C4-2B (cell line): ENCODE measurements around the gene RPS3.

Source experiments
- ZFX ChIP-seq: fragments of 450-650 bp; IDR thresholded peaks from 2 replicates; pipeline ENCODE4 v1.6.1; 2017
- TF ChIP-seq, protein P1 (sequence below): fragments of 450-650 bp; conservative IDR thresholded peaks from 2 replicates; pipeline ENCODE4 v1.5.1; 2017; ENCODE audit warnings: mild to moderate bottlenecking

DNA sequence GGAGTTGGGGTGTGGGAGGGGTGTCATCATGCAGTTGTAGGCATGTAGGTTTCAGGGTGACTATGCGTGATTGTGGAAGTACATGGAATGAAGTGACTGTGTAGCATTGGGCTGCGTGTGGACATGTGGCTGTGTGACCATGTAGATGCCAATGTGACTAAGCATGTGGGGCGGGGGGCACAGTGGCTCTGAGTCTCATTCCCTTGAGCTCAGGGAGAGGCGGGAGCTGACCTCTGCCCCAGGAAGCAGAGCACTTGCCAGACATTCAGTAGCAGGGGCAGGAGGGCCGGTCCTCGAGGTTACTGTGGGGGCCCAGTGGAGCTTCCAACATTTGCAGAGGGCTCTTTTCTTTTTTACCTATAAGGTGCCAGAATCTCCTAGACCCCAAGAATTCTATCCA, 34.1 kb downstream of the RPS3 start:
- TF ChIP-seq, protein P1, sequence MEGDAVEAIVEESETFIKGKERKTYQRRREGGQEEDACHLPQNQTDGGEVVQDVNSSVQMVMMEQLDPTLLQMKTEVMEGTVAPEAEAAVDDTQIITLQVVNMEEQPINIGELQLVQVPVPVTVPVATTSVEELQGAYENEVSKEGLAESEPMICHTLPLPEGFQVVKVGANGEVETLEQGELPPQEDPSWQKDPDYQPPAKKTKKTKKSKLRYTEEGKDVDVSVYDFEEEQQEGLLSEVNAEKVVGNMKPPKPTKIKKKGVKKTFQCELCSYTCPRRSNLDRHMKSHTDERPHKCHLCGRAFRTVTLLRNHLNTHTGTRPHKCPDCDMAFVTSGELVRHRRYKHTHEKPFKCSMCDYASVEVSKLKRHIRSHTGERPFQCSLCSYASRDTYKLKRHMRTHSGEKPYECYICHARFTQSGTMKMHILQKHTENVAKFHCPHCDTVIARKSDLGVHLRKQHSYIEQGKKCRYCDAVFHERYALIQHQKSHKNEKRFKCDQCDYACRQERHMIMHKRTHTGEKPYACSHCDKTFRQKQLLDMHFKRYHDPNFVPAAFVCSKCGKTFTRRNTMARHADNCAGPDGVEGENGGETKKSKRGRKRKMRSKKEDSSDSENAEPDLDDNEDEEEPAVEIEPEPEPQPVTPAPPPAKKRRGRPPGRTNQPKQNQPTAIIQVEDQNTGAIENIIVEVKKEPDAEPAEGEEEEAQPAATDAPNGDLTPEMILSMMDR = no peak
- no peak for TF ChIP-seq ZFX
